Endothelial cell of hepatic sinusoid (primary cell): ENCODE data around the gene KIAA1614.

Experiments used
- in situ Hi-C: cut with HindIII; loops from 2 replicates; pipeline ENCODE4 v1.10.0; 2017; ENCODE audit warnings: low sequenced_read_pairs

Gene KIAA1614

DNA sequence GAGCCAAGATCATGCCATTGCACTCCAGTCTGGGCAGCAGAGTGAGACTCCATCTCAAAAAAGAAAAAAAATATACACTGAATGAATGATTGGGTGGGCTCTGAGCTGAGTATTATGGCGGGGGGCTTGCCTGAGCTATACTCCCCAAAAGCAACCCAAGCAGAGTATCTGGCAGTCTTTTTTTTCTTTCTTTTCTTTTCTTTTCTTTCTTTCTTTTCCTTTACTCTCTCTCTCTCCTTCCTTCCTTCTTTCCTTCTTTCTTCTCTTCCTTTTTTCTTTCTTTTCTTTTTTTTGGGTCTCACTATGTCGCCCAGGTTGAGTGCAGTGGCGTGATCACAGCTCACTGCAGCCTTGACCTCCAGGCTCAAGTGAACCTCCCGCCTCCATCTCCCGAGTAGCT lies 27.7 kb downstream of the KIAA1614 start:
- in situ Hi-C loops = no loop called here

DNA sequence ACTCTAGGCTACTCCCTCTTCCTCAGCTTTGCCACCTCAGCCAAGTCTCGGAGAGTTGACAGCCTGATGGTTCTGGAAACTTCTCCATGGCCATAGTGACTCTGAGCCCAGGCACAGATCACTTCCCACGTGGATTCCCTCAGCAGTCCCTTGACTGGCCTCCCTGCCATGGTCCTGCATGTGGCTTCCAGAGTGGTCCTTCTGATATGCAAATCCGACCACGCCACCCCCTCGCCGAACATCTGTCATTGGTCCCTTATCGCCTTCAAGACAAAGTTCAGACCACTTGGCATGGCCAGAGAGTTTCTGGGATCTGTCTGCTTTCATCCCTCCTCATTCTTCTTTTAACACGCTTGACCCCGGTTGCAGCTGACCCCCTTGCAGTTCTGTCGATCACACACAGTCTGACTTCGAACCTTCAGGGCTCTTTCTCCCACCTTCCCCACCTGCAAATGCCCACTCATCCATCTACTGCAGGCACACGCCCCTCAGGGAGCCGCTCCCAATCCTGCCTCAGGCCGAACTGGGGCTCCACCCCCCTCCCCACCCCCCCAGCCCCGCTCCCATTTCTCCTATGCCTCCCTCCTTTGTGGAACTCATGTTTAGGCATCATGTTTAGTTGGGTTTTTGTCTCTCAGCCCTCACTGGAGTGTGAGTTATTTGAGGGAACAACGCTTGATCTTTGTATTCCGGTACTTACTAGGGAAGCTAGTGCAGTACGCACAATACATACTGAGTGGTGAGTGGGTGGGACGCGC lies 29.0 kb downstream of the KIAA1614 start:
- in situ Hi-C loops = no loop called here

GRCh38 chr1:180945151-180945550 lies 32.5 kb downstream of the KIAA1614 start:
- in situ Hi-C loops = no loop called here

GRCh38 chr1:180945551-180945950 lies 32.9 kb downstream of the KIAA1614 start:
- in situ Hi-C loops = no loop called here

DNA sequence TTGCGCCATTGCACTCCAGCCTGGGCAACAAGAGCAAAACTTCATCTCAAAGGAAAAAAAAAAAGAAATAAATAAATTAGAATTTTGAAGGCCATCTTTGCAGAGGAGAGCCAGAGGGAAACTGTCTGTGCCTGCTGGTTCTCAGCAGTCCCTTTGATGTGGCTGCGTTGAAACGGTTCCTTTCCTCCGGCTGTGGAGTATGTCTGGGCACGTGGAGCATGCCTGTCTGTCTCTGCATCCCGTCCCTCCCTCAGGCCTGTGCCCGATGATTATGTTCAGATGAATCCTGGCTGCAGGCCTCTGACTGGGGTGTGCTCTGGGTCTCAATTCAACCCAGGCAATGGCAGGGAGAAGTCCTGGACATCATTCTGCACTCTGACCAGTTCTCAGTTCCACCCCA lies 33.4 kb downstream of the KIAA1614 start:
- in situ Hi-C loops = no loop called here

- in situ Hi-C loops = no loop called here
Observed at GRCh38 chr1:180946541-180947498, 34.1 kb downstream of the KIAA1614 start.

DNA sequence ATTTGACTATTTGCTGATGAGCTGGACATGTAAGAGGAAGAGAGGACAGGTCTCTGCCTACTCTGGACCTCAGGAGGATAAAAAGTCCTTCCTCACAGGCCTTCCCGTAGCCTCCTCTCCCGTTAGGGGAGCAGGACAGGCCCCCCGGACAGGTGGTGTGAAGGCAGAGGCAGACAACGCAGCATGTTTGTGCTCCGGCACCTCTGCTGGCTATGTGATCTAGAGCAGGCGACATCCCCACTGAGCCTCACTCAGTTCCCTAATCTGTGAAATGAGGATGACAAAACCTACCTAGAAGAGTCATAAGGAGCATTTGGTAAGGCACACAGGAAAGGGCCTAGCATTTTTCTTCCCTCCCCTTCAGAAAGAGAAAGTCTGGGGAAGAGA lies 34.8 kb downstream of the KIAA1614 start:
- in situ Hi-C loops = no loop called here

DNA sequence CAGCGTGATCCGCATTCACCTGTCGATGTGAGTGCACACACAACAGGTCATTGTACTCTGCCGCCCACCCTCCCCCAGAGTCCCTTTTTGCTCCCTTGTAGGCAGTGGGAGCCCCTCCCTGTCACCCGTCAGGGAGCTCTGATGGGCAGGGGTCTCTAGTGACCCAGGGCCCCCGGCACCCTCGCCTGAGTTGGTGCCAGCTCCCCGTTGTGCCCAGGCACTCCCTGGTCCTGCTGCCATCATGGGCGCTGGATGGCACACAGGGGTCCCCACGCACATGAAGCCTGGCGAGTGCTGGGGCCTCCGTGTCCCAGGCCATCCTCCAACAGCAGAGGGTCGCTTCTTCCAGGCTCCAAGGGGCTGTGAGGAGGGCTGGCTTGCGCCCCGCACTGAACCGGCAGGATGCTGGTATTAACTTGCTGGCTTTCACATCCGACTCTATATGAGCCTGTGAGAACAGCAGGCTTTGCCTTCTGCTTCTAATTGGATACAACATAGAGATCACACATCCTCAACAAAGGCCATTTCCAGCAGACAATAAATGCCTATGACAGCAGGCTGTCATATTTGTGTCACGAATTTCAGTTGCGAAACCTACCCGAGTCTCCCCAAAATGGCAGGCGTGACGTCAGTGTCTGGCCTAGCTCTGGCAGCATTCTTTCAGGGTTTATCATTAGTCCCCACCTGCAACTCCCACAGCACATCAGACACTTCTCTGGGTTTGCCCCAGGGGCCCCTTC lies 35.4 kb downstream of the KIAA1614 start:
- in situ Hi-C loops = no loop called here

GRCh38 chr1:180948641-180949615 lies 36.2 kb downstream of the KIAA1614 start:
- in situ Hi-C loops = no loop called here

- in situ Hi-C loops = no loop called here
Observed at GRCh38 chr1:180949616-180950000, 36.9 kb downstream of the KIAA1614 start.

DNA sequence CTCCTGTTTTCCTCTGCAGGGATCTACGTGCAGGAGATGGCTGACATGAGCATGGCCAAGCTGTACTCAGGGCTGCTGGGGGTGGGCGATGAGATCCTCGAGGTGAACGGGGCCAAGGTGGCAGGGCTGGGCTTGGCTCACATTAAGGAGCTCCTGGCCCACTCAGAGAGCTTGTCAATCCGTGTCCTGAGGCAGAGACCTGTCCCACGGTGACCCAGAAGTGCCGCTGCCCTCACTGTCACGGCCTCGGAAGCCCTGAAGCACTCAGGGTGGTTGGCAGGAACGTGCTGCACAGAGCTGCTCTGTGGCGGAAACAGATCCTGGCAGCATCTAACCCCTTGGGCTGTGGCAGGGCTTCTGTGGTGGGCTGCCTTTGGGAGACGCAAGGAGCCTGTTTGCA lies 37.6 kb downstream of the KIAA1614 start:
- in situ Hi-C loops = no loop called here

DNA sequence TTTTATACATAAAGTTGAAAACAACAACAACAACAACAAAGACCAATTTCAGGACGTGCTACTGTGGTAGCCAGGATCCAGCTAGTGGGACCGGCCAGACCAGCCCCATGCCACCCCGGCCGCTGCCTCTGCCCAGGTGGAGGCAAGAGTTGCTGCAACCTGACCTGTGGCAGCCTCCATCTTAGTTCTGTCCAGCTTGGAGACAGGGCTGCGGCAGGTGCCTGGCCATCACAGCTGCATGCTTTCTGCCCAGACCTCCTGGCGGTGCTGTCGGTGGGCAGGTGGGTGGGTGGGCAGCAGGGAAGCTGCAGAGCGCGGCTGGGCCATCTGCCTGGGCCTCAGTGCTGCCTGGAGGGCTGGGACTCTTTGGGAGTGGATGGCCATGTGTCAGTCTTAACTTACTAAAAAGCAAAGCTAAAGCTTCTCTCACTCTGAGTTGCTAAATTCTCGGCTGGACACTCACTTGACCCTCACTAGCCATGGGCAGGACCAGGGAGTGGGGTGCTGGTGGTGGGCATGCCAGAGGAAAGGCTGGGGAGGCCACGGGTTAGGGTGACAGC lies 38.6 kb downstream of the KIAA1614 start:
- in situ Hi-C loops = no loop called here

DNA sequence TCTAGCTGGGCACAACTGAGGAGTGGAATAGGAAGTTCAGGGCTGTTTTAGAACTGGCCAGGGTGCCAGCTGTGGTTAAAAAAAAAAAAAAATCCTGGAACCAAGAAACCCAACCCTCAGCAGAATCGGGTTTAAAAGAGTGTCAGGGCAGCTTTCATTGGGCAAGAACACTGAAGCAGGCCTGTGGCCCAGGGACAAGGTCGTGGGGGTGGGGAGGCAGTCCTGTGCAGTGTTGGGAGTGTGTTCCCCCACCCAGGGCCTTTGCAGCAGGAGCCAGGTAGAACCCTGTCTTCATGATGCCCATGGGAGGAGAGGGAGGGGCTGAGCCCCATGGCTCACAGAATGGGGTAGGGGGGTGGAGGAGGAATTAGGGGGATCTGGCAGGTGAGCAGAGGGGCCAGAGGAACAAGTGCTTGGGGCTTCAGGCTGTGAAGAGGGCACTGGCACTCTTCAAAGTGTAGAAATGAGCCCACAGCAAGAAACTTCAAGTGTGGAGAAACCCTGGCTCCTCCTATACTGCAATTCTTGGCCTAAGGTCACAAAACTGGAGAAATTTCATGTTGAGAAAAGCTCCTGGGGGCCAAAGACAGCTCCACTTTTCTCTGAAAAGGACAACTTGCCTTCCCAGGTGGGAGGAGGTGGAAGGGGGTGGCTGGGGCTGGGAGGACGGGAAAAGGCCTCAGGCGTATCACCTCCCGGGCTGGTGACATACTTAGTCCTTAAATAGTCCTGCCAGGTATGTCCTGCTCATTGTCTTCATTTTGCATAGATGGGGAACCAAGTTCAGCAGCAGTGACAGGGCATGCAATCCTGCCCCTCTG lies 39.3 kb downstream of the KIAA1614 start:
- in situ Hi-C loops = no loop called here

DNA sequence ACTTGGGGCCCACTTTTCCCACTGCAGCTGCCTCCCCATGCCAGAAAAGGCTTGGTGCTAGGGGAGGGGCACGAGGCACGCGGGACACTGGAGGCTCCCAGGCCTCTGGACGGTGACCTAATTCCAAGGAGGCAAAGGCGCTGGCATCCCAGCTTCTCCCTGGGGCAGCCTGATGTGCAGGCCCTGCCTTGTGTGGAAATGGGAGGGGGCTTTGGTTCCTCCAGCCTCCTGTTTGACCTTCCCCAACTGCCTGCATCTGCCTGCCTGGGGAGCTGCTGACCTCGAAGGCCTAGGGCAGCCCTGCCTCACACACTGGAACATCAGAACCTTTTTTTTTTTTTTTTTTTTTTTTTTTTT lies 39.9 kb downstream of the KIAA1614 start:
- in situ Hi-C loops = no loop called here

DNA sequence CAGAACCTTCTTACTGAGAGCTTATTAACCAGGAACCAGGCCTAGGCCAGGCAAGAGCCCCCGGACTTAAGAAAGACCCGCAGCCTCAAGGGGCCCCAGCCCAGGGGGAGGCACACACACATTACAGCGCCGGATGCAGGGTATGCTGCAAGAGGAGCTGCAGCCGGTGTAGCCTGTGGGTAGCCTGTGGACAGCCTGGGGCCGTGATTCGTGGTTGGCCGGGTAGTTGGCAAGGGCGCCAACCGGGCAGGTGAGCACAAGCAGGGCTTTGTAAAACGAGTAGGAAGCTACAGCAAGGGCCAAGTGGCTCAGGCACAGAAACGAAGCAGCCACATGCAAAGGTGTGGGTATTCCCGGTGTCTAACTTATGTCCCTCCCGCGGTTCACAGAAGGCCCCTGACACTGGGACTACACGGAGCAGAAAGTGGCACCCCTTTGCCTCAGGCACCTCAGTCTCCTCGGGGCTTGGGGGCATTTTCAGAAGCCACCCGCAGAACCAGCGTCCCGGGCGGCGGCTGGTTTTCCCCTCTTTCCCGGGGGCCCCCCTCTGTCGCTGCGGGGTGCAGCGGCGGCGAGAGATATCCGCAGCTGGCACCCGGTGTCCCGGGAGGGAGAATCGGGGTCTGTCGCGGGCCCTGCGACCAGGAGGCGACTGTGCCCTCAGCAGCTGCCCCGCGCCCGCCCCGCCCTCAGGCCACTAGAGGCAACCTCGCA lies 40.8 kb downstream of the KIAA1614 start:
- in situ Hi-C loops = no loop called here

GRCh38 chr1:180954005-180954800 lies 41.5 kb downstream of the KIAA1614 start:
- in situ Hi-C loops = no loop called here

DNA sequence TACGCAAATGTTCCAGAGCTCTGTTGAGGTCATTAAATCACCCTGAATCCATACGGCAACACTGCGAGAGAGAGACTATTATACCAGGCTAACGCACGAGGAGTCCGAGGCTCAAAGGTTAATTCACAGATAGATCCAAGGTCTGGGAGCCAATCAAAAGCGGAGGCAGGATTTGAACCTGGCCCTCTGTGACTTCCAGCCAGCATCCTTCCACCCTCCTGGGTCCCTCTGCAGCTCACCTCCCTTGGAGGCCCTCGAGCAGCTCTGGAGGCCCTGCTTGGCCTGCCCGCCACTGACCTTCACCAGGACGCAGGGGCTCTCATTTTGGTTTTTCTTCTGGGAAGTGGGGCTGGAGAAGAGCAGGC lies 42.1 kb downstream of the KIAA1614 start:
- in situ Hi-C loops = no loop called here
